ENCODE results near the gene C17orf75. TPM values are rescaled to one million over a fixed set of nuclear protein-coding genes. Genes with fewer than 3 reads are reported as not detected.

Gene C17orf75
- total RNA-seq, 1 donor from 2014 or later = 33.5 TPM

GRCh38 chr17:32287804-32288511 is 54.0 kb downstream of the C17orf75 start:
- no peak overlapping the region for H3K27ac Mint-ChIP-seq
- no peaks in the 10 kb centered on the region for H3K4me1 Mint-ChIP-seq
- no peaks in the 10 kb centered on the region for H3K9me3 Mint-ChIP-seq
- no peak for DNase-seq
- intact Hi-C loops (cut with micrococcal nuclease) = no loop called here
- peaks cover 20% of the 10 kb centered on the region for H3K27me3 Mint-ChIP-seq
- H3K4me3 Mint-ChIP-seq = no peak overlapping the region
- no peaks in the 10 kb centered on the region for H3K36me3 Mint-ChIP-seq (ENCODE audit: low read depth)

GRCh38 chr17:32286518-32286900 is 55.5 kb downstream of the C17orf75 start:
- H3K4me1 Mint-ChIP-seq = no peaks in the 10 kb centered on the region
- intact Hi-C loops (cut with micrococcal nuclease) = no loop called here
- H3K9me3 Mint-ChIP-seq = no peaks in the 10 kb centered on the region
- H3K4me3 Mint-ChIP-seq = no peak overlapping the region
- H3K27ac Mint-ChIP-seq = no peak overlapping the region
- no peaks in the 10 kb centered on the region for H3K36me3 Mint-ChIP-seq (ENCODE audit: low read depth)
- DNase-seq = no peak
- H3K27me3 Mint-ChIP-seq = peaks cover 20% of the 10 kb centered on the region

GRCh38 chr17:32285746-32286517 is 56.0 kb downstream of the C17orf75 start:
- no peak overlapping the region for H3K4me3 Mint-ChIP-seq
- H3K36me3 Mint-ChIP-seq (ENCODE audit: low read depth) = no peaks in the 10 kb centered on the region
- H3K9me3 Mint-ChIP-seq = no peaks in the 10 kb centered on the region
- intact Hi-C loops (cut with micrococcal nuclease) = no loop called here
- H3K4me1 Mint-ChIP-seq = no peaks in the 10 kb centered on the region
- no peak overlapping the region for H3K27ac Mint-ChIP-seq
- DNase-seq = no peak
- H3K27me3 Mint-ChIP-seq = peaks cover 20% of the 10 kb centered on the region

GRCh38 chr17:32285306-32285705 is 56.7 kb downstream of the C17orf75 start:
- peaks cover 20% of the 10 kb centered on the region for H3K27me3 Mint-ChIP-seq
- no peaks in the 10 kb centered on the region for H3K36me3 Mint-ChIP-seq (ENCODE audit: low read depth)
- intact Hi-C loops (cut with micrococcal nuclease) = no loop called here

GRCh38 chr17:32283745-32284201 is 58.2 kb downstream of the C17orf75 start:
- H3K27ac Mint-ChIP-seq = no peak overlapping the region
- no peaks in the 10 kb centered on the region for H3K4me1 Mint-ChIP-seq
- H3K36me3 Mint-ChIP-seq (ENCODE audit: low read depth) = no peaks in the 10 kb centered on the region
- DNase-seq = no peak
- no peaks in the 10 kb centered on the region for H3K9me3 Mint-ChIP-seq
- H3K4me3 Mint-ChIP-seq = no peak overlapping the region
- intact Hi-C loops (cut with micrococcal nuclease) = no loop called here
- peaks cover 14% of the 10 kb centered on the region for H3K27me3 Mint-ChIP-seq

More at GRCh38 chr17:32285306-32285705, 56.7 kb downstream of the C17orf75 start:
- H3K4me1 Mint-ChIP-seq = no peaks in the 10 kb centered on the region
- no peaks in the 10 kb centered on the region for H3K9me3 Mint-ChIP-seq
- no peak for DNase-seq
- H3K27ac Mint-ChIP-seq = no peak overlapping the region
- H3K4me3 Mint-ChIP-seq = no peak overlapping the region

- H3K27me3 Mint-ChIP-seq = peaks cover 9% of the 10 kb centered on the region
- H3K9me3 Mint-ChIP-seq = no peaks in the 10 kb centered on the region
- no peaks in the 10 kb centered on the region for H3K4me1 Mint-ChIP-seq
- no peaks in the 10 kb centered on the region for H3K36me3 Mint-ChIP-seq (ENCODE audit: low read depth)
- intact Hi-C loops (cut with micrococcal nuclease) = no loop called here
- H3K27ac Mint-ChIP-seq = no peak overlapping the region
- DNase-seq = no peak
- no peak overlapping the region for H3K4me3 Mint-ChIP-seq
Measured at GRCh38 chr17:32281011-32281451, 60.9 kb downstream of the C17orf75 start.

GRCh38 chr17:32279891-32280716 is 61.9 kb downstream of the C17orf75 start:
- Mint-ChIP-seq H3K36me3 (ENCODE audit: low read depth) (no peaks in the 10 kb centered on the region), H3K27ac (no peak overlapping the region), H3K4me1 (no peaks in the 10 kb centered on the region), H3K9me3 (no peaks in the 10 kb centered on the region), H3K4me3 (no peak overlapping the region), H3K27me3 (peaks cover 6% of the 10 kb centered on the region)
- intact Hi-C loops (cut with micrococcal nuclease) = no loop called here
- no peak for DNase-seq

GRCh38 chr17:32278815-32279214 is 63.2 kb downstream of the C17orf75 start:
- no peaks in the 10 kb centered on the region for H3K4me1 Mint-ChIP-seq
- no peaks in the 10 kb centered on the region for H3K9me3 Mint-ChIP-seq
- intact Hi-C loops (cut with micrococcal nuclease) = no loop called here

More at GRCh38 chr17:32278815-32279214, 63.2 kb downstream of the C17orf75 start:
- Mint-ChIP-seq H3K36me3 (ENCODE audit: low read depth) (no peaks in the 10 kb centered on the region), H3K27ac (no peak overlapping the region), H3K27me3 (peaks cover 11% of the 10 kb centered on the region), H3K4me3 (no peak overlapping the region)
- DNase-seq = no peak

Other genes starting within 250 kb of the C17orf75 start
- gene RHOT1, start 199.7 kb downstream of the C17orf75 start, total RNA-seq = 26.7 and 27.8 TPM in 2 replicates
- gene RHBDL3, start 76.3 kb downstream of the C17orf75 start, total RNA-seq = 0.12 and 0.31 TPM in 2 replicates
- 269 and 272 TPM in 2 replicates for gene ZNF207, start 8.0 kb upstream of the C17orf75 start, total RNA-seq
- 217 and 222 TPM in 2 replicates for gene PSMD11, start 102.3 kb upstream of the C17orf75 start, total RNA-seq
- gene CDK5R1, start 144.8 kb upstream of the C17orf75 start, total RNA-seq = 7.2 and 8.2 TPM in 2 replicates

Measured in activated CD4-positive, alpha-beta T cell treated with anti-CD3 and anti-CD28 coated beads, Interleukin-2, amount 10 ng/mL, durations not matched to agents 24 days and 14 days (primary cell).